CD4-positive, alpha-beta T cell (primary cell): ENCODE measurements around the gene UBE2E1. TPM values are rescaled to one million over a fixed set of nuclear protein-coding genes. Genes with fewer than 3 reads are reported as not detected.

Experiments
- ATAC-seq: fragments of 200-7000 bp; cut with Tn5 transposase; one replicate; pipeline ENCODE4 v1.10.0; 2022; ENCODE audit warnings: mild to moderate bottlenecking; ENCODE audit not compliant: poor library complexity
- CTCF ChIA-PET: fragments of 350-600 bp; sonication (Branson Sonifier 250); formaldehyde crosslinking; loops from one replicate; lab custom pipeline; 2021; ENCODE audit warnings: antibody characterized with exemption, inconsistent platforms; lab: Charles Lee
- POLR2A ChIA-PET: fragments of 350-600 bp; sonication (Branson Sonifier 250); formaldehyde crosslinking; loops from one replicate; lab custom pipeline; 2021; ENCODE audit warnings: antibody characterized with exemption, inconsistent platforms; lab: Charles Lee
- DNase-seq, 14 experiments: peaks; one replicate each; pipeline ENCODE4 v3.0.0-alpha.2; 2013 to 2020; ENCODE audit warnings: mixed read lengths in 2 of 14
- H3K27ac ChIP-seq, 2 donors: one replicate each; pipeline versions ENCODE4 v1.5.1 to v1.7.0; 2013; ENCODE audit warnings: low read length in 2 of 2, low read depth in 1 of 2, mild to moderate bottlenecking in 1 of 2
- H3K27me3 ChIP-seq, 2 experiments: 1 replicate in 1 of 2; 2 replicates in 1 of 2; pipeline versions ENCODE4 v1.6.1 to v1.7.0; 2013; ENCODE audit warnings: low read length in 2 of 2, control low read depth in 1 of 2, mild to moderate bottlenecking in 1 of 2, moderate library complexity in 1 of 2; ENCODE audit not compliant: insufficient read depth in 2 of 2, control insufficient read depth in 1 of 2
- H3K36me3 ChIP-seq: one replicate; pipeline ENCODE4 v1.6.1; 2013; ENCODE audit warnings: low read length, control low read depth; ENCODE audit not compliant: insufficient read depth
- H3K4me1 ChIP-seq: one replicate; pipeline ENCODE4 v1.6.1; 2013; ENCODE audit warnings: low read length, control low read depth; ENCODE audit not compliant: insufficient read depth
- H3K4me3 ChIP-seq: one replicate; pipeline ENCODE4 v1.5.1; 2013; ENCODE audit warnings: mild to moderate bottlenecking, low read length, moderate library complexity
- H3K9me3 ChIP-seq, 2 experiments: 1 replicate in 1 of 2; 2 replicates in 1 of 2; pipeline versions ENCODE4 v1.6.1 to v1.7.0; 2013; ENCODE audit warnings: low read length in 2 of 2, mild to moderate bottlenecking in 2 of 2, control low read depth in 1 of 2, moderate library complexity in 1 of 2; ENCODE audit not compliant: control insufficient read depth in 1 of 2, insufficient read depth in 1 of 2
- H3K27ac Mint-ChIP-seq: one replicate; pipeline ENCODE4 v1.8.0; 2020; ENCODE audit warnings: mixed read lengths
- H3K27me3 Mint-ChIP-seq: one replicate; pipeline ENCODE4 v1.8.0; 2021; ENCODE audit warnings: mixed read lengths
- H3K36me3 Mint-ChIP-seq: one replicate; pipeline ENCODE4 v1.8.0; 2021; ENCODE audit warnings: low read depth, mixed read lengths
- H3K4me1 Mint-ChIP-seq: one replicate; pipeline ENCODE4 v1.8.0; 2021; ENCODE audit warnings: low read depth, mixed read lengths
- H3K4me3 Mint-ChIP-seq: one replicate; pipeline ENCODE4 v1.8.0; 2020; ENCODE audit warnings: mild to moderate bottlenecking, mixed read lengths
- H3K9me3 Mint-ChIP-seq: one replicate; pipeline ENCODE4 v1.8.0; 2020; ENCODE audit warnings: mixed read lengths
- intact Hi-C, 2 experiments: fragments of 100-400 bp; cut with DNase I in 1 of 2; cut with micrococcal nuclease in 1 of 2; formaldehyde crosslinking; loops; one replicate each; pipeline versions ENCODE4 v1.15.1 to v1.9.0; 2023 to 2025; cut with DNase I, micrococcal nuclease
- total RNA-seq, 174 experiments: library from RNA in 2 of 174; stranded (reverse) in 2 of 174; gene quantifications; one replicate each; pipeline ENCODE4 v1.2.3 and lab custom pipeline; 2021 to 2026
- TF ChIP-seq, protein P1 (sequence below): fragments of 200-600 bp; IDR thresholded peaks from one replicate; pipeline ENCODE4 v1.8.0; 2022; ENCODE audit warnings: antibody characterized with exemption, mild to moderate bottlenecking

Gene UBE2E1
- total RNA-seq, 2 experiments from 2014 or later, result 49.8 to 52.2 TPM

- H3K4me1 ChIP-seq, result peaks cover 35% of the 10 kb centered on the region
- ATAC-seq, result no peak
- Mint-ChIP-seq H3K4me3 (no peak overlapping the region), H3K27ac (no peak overlapping the region), H3K4me1 (peaks cover 90% of the 10 kb centered on the region), H3K27me3 (no peaks in the 10 kb centered on the region), H3K9me3 (no peaks in the 10 kb centered on the region), H3K36me3 (peaks cover 33% of the 10 kb centered on the region)
- intact Hi-C loops, result no loop called here
- H3K36me3 ChIP-seq, result peaks cover 11% of the 10 kb centered on the region
- H3K27ac ChIP-seq, result no peak overlapping the region
- no peak for DNase-seq
- ChIA-PET CTCF (interaction anchor here (1.3 kb wide), 1 partner anchor 27 kb away, joined by 3 read pairs; no protein-coding TSS in a partner anchor), POLR2A (no interaction called here)
- H3K27me3 ChIP-seq, result no peaks in the 10 kb centered on the region
- H3K9me3 ChIP-seq, result no peaks in the 10 kb centered on the region
- TF ChIP-seq, protein P1, sequence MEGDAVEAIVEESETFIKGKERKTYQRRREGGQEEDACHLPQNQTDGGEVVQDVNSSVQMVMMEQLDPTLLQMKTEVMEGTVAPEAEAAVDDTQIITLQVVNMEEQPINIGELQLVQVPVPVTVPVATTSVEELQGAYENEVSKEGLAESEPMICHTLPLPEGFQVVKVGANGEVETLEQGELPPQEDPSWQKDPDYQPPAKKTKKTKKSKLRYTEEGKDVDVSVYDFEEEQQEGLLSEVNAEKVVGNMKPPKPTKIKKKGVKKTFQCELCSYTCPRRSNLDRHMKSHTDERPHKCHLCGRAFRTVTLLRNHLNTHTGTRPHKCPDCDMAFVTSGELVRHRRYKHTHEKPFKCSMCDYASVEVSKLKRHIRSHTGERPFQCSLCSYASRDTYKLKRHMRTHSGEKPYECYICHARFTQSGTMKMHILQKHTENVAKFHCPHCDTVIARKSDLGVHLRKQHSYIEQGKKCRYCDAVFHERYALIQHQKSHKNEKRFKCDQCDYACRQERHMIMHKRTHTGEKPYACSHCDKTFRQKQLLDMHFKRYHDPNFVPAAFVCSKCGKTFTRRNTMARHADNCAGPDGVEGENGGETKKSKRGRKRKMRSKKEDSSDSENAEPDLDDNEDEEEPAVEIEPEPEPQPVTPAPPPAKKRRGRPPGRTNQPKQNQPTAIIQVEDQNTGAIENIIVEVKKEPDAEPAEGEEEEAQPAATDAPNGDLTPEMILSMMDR, result no peak
- no peak overlapping the region for H3K4me3 ChIP-seq
Measured at GRCh38 chr3:23861689-23862088, 55.9 kb downstream of the UBE2E1 start.

- H3K9me3 Mint-ChIP-seq, result no peaks in the 10 kb centered on the region
- H3K27me3 ChIP-seq, result no peaks in the 10 kb centered on the region
- H3K36me3 Mint-ChIP-seq, result peaks cover 33% of the 10 kb centered on the region
- DNase-seq, result no peak
- H3K4me1 ChIP-seq, result peaks cover 24% of the 10 kb centered on the region
- no peak overlapping the region for H3K4me3 ChIP-seq
- no peak overlapping the region for H3K27ac Mint-ChIP-seq
- ATAC-seq, result no peak
- H3K36me3 ChIP-seq, result peaks cover 11% of the 10 kb centered on the region
- ChIA-PET POLR2A (no interaction called here), CTCF (interaction anchor here (1.3 kb wide), 1 partner anchor 25 kb away, joined by 3 read pairs; no protein-coding TSS in a partner anchor)
- TF ChIP-seq, protein P1, result no peak
- H3K27me3 Mint-ChIP-seq, result no peaks in the 10 kb centered on the region
- H3K9me3 ChIP-seq, result no peaks in the 10 kb centered on the region
- H3K4me1 Mint-ChIP-seq, result peaks cover 85% of the 10 kb centered on the region
- no peak overlapping the region for H3K27ac ChIP-seq
- H3K4me3 Mint-ChIP-seq, result no peak overlapping the region
- intact Hi-C loops, result no loop called here
Measured at GRCh38 chr3:23863060-23863459, 57.3 kb downstream of the UBE2E1 start.

DNA sequence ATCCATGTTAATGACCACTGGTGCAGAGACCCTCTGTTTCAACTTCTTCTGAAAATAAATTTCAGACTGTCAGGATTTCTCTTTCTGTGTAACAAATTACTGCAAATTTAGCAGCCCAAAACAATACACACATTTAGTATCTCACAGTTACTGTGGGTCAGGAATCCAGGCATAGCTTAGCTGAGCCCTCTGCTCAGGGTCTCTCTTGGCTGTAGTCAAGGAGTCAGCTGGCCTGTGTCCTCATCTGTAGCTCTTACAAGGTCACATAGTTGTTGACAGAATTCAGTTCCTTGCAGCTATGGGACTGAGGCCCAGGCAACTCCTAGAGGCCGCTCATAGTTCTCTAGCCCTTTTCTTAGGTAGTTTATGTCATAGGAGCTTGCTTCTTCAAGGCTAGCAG lies 59.2 kb downstream of the UBE2E1 start:
- DNase-seq, result no peak
- H3K9me3 ChIP-seq, result no peaks in the 10 kb centered on the region
- Mint-ChIP-seq H3K4me1 (peaks cover 76% of the 10 kb centered on the region), H3K36me3 (peaks cover 33% of the 10 kb centered on the region), H3K27me3 (no peaks in the 10 kb centered on the region), H3K9me3 (no peaks in the 10 kb centered on the region), H3K27ac (no peak overlapping the region), H3K4me3 (no peak overlapping the region)
- no peak overlapping the region for H3K4me3 ChIP-seq
- TF ChIP-seq, protein P1, result no peak
- peaks cover 9% of the 10 kb centered on the region for H3K4me1 ChIP-seq
- intact Hi-C loops, result no loop called here
- H3K36me3 ChIP-seq, result peaks cover 11% of the 10 kb centered on the region
- H3K27ac ChIP-seq, result no peak overlapping the region
- POLR2A ChIA-PET, result no interaction called here
- no peak for ATAC-seq
- H3K27me3 ChIP-seq, result no peaks in the 10 kb centered on the region
- CTCF ChIA-PET, result interaction anchor here (1.3 kb wide), 1 partner anchor 52 kb away, joined by 3 read pairs; the partner anchor contains the start of genes NKIRAS1 and RPL15
